GM18508 (cell line): Measurements from ENCODE around the gene NOS1AP.

ENCODE experiments used
- ATAC-seq: cut with Tn5 transposase; IDR thresholded peaks from one replicate; pipeline ENCODE4 v1.9.1; 2021; ENCODE audit warnings: moderate number of reproducible peaks; ENCODE audit not compliant: insufficient read depth, unreplicated experiment

NOS1AP gene

DNA sequence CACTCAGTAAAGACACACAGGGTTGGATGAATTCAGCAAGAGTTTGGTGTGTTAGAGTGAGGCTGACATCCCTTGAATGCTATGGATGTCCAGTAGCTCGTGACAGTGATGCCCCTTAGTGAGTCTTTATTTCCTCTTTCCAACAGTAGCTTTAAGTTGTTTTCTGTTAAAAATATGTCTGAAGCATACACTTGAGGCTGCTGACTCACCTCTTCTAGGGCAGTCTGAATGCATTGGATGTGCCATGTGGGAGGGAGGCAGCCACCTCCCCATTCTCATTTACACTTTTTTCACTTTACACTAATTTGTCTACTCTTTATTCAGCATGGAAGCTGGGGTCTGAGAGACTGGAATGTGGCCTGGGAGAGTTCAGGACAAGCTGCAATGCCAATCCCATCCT lies 17.6 kb downstream of the NOS1AP start:
- ATAC-seq = no peak

DNA sequence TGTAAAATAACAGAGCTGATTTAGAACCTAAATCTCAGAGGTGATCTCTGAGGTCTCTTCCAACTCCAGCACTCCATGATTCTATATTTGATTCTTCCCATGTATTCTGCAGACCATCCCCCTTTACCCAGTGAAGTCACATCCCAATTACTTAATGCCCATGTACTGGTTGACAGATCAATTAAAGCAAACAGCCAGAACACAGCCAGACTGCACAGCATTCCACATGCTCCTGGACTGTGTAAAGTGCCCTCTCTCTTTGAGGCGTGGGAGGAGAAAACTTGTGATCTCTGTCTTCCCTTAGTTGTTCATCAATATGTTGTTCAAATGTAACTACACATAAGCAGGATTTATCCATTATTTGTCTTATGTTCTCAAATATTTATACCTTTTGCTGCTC lies 18.1 kb downstream of the NOS1AP start:
- ATAC-seq = no peak

DNA sequence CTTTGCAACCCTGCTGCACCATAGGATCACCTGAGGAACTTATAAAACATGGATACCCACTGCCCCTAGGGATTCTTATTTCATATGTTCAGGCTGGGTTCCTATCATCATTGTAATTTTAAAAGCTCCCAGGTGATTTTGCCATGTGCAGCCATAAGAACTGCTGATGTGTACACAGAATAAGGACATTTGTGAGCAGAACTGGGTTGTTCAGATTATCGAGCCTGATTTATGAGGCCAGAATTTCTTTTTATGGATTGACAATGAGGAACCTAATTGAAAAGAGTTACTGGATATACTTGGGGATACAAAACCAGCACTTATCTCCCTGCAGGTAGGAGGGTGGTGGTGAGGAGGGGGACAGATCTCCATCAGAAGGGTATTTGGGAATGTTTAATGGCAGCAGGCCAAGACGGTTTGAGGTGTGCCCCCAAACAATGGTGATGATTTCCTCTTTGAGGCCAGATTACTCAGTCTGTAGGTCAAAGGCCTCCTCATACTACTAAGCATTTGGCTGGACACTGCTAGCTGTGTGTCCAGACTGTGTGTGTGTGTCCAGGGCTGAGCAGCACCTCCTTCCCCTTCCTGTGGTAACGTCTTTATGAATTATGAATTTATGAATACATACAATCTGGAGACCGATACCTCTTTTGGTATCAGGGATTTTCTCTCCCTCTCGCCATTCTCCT lies 18.9 kb downstream of the NOS1AP start:
- ATAC-seq = no peak

DNA sequence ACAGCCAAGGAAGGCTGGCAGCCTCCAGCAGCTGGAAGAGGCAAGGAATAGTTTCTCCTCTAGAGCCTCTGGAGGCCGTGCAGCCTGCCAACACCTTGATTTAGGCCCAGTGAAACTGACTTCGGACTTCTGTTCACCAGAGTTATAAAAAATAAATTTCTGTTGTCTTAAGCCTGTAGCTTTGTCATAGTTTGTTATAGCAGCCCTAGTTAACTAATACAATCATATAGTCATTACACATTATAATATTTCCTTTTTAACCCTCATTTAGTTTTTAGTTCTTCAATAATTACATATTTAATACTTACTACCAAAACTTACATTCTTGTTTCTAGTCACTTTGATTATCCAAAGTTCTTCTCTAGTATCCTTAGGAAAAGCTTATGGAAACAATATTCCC lies 20.3 kb downstream of the NOS1AP start:
- no peak for ATAC-seq

DNA sequence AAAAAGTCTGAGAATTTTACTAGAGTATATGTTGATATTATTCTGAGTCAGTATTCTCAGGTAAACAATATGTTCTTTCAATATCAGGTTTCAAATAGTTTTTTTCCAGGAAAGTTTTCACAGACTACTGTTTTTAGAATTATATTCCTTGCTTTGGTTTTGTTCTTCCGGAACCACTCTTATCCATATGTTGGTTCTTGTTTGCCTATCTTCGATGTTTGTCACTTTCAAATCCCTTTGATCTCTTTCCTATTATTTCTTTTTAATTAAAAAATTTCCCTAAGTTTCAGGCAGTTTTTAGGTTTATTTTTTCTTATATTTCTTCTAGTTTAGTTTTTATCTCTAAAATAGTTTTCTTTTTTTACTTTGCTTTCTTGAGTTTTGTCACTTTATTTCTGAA lies 20.9 kb downstream of the NOS1AP start:
- no peak for ATAC-seq

DNA sequence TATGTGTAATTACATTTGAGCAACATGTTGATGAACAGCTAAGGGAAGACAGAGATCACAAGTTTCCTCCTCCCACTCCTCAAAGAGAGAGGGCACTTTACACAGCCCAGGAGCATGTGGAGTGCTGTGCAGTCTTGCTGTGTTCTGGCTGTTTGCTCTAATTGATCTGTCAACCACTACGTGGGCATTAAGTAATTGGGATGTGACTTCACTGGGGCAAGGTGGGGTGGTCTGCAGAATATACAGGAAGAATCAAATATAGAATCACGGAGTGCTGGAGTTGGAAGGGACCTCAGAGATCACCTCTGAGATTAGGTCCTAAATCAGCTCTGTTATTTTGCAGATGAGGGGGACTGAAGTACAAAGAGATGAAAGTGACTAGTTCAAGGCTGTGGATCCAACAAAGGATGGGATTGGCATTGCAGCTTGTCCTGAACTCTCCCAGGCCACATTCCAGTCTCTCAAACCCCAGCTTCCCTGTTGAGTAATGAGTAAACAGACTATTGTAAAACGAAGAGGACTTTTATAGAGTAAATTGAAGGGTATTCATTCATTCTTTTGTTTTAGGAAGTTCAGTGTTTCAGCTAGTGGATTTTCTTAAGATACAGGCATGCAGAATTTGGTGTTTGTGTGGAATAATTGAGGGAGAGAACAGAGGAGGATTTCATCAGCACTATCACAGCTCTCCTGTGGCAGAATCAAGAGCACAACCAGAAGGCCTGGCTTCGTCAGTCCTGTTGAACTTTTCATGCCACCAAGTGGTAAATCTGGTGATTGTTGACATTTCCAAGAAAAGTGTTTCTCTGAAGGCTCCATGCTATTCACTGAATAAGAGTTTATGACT lies 22.4 kb downstream of the NOS1AP start:
- ATAC-seq = no peak

DNA sequence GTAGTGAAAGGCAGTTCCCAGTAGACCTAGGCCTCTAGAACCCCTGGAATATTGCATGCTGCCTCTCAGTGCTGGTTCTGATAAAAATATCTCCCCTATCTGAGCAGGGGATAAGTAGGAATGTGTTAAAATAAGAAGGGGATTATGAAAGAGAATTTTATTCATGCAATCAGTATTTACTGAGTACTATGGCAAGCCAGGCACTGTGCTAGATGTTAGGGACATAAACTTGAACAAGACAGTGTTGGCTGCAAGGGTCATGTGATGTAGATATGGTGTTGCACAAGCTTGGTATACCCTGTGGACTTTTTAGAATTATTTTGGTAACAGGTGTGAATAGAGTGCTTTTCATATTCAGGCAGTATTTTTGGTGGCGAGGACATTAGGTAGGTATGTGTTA lies 23.6 kb downstream of the NOS1AP start:
- ATAC-seq = no peak

DNA sequence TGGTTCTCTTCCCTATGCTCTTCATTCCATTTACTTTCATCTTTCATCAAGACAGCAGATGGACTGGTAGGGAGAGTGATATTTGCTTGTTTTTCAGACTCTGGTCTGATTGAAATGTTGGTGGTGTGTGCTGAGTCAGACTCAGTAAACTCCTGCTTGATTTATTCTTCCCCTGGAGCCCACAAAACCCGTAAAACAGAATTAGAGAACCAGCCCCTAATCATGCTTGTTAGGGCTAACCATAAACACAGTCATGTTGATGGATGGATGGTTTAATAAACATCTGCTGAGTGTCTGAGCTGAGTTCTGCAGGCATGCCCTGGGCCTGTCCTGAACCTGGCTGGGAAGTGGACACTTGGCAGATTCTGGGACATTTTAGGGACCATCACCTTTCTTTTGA lies 24.8 kb downstream of the NOS1AP start:
- ATAC-seq = no peak

DNA sequence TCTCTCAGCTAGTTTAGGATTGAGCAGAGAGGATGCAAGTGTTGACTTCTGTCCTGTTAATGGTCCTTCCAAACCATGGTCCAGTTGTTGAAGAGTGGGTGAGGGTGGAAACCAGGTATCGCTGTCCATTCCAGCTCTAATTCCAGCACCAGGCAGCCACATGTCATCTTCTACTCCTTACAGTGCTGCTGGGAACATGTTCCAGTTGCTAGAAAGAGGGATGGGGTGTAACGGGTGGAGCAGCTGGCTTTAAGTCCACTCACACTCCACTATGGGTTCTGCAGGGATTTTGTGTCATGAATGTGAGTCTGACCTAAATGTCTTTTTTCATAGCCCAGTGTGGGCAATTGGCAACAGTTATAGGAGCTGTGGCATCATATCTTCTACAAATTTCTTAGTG lies 25.2 kb downstream of the NOS1AP start:
- ATAC-seq = no peak

DNA sequence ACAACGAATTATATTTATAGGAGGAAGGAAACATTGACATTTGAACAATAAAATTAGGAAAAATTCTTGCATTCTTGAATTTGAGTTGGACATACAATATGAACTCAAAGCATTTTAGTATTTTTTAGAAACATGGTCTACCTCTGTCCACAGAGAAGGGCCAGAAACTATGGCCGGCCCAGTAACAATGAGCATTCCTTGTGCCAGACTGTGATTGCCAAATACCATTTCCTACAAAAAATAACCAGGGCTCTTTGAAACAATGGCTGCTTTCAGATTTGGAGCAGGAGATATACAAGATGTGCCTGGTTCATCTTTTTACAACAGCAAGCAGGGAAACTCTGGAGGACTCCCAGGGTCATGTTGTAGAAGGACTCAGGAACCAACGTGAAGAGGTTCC lies 38.4 kb downstream of the NOS1AP start:
- no peak for ATAC-seq

DNA sequence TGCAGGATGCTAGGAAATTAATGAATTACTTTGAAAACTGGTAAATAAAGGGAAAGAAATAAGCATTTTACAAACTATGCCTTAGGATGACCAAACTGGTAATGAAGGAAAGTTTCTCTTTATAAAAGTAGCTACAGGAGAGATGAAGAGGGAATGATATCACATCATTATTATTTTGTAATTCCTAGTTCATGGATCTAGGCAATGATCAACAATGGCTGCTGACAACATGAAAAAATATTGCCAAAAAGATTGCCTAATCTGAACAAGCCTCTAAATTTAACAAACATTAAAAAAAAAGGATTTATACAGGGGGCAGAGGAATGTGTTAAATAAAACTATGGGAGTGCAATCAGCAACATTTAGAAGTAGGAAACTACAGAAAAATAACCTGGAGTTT lies 38.9 kb downstream of the NOS1AP start:
- no peak for ATAC-seq

DNA sequence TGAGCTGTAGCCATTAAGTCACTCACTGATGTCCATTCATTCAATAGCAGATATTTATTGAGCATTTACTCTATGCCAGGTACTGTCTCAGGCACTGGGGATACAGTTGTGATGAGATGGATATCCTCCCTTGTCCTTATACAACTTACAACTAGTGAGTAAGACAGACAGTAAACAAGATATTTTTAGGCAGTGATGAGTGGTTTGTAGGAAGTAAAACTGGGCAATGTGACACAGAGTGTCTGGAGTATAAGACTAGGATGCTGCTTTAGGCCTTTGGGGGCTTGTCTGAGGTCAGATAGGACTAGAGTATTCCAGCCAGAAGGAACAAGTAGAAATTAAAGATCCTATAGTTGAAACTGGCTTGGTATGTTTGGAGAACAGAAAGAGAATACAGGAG lies 41.4 kb downstream of the NOS1AP start:
- no peak for ATAC-seq

DNA sequence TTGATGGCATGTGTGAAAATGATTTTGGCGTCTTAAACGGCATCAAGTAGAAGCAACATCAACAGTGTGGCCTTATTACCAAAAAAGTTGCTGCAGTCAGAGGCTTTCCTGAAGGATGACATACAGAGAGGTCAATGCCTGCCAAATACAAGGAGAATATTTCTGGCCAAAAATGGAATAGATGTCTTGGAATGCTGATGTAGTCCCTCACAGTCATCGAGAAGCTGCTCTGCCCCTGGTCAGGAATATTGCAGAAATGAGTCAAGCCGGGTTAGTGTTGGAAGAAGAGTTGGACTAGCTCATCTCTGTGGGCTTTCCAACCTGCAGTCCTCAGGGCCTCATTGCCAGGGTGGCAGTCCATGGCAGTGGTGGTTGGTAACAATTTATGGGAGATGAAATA lies 42.1 kb downstream of the NOS1AP start:
- no peak for ATAC-seq

DNA sequence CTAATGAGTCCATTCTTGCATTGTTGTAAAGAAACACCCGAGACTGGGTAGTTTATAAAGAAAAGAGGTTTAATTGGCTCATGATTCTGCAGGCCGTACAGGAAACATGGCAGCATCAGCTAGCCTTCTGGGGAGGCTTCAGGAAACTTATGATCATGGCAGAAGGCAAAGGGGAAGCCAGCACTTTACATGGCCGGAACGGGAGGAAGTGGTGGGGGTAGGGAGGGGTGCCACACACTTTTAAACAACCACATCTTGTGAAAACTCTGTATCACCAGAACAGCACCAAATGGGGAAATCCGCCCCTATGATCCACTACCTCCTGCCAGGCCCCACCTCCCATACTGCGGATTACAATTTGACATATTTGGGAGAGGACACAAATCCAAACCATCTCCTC lies 43.9 kb downstream of the NOS1AP start:
- ATAC-seq = no peak

DNA sequence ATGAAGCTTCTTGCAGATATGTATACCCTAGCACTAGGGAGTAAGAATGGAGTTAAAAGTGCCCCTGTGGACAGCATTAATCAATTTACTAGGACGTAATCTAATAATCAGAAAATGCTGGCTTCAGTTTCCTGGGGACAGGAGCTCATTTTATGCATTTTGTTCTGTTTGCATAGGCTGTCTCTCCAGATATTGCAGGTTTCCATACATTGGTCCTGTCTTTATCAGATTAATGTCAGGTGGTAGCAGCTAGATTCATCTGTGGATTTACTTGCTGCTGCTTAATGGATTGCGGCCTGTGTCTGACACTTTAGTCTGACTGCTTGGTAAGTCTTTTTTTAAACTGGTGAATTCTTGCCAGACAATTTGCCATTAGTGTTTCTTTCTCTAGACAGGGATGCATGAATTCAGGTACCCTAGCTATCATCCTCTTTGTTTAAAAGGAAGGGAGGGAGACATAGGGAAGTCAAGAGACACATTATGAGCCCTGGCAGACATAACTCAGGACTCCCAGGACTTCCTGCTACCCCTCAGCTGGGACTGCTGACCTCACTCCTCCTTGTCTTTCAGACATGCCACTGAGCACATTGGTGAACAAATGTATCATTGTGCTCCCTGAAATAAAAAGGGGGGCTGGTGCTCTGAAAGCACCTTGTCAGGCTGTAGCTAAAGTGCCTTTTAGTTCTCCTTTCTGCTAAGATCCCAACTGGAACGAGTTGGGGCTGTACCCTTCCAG lies 47.7 kb downstream of the NOS1AP start:
- ATAC-seq = no peak

DNA sequence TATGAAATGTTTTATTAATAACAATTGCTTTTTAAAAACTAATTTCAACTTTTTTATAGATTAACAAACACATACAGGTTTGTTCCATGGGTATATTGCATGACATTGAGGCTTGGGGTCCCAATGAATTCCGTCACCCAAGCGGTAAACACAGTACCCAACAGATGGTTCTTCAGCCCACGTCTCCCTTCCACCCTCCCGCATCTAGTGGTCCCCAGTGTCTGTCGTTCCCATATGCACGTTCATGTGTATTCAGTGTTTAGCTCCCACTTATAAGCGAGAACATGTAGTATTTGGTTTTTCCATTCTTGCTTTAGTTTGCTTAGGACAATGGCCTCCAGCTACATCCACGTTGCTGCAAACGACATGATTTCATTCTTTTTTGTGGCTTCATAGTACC lies 48.6 kb downstream of the NOS1AP start:
- ATAC-seq = no peak

DNA sequence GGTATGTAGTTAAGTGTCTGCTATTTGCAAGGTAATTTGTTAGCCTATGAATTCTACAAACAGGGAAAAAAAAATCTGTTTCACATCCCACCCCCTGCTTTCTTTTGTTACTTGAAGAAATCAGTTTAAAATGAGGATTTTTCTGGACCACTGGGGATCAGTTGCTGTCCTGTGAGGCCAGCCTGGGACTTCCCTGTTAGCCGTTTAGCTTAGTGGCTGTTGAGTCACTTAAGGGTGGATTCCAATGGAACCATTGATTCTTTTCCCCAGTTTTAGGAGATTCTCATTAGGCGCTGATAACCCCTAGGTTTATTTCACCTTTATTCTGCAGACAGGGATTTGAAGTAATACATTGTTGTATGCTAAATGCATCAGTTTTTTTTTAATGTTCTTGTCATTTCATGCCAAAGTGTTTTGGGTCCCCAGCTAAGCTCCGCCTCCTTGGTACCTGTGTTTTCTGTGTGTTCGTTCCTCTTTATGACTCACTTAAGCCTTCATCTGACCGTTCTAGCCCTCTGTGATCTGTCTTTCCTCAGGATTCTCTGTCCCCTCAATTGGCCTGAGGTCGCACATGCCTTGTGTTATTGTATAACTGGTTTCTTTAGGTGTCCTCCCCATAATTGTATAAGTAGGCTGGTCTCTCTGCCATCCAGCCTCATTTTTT lies 59.3 kb downstream of the NOS1AP start:
- no peak for ATAC-seq

DNA sequence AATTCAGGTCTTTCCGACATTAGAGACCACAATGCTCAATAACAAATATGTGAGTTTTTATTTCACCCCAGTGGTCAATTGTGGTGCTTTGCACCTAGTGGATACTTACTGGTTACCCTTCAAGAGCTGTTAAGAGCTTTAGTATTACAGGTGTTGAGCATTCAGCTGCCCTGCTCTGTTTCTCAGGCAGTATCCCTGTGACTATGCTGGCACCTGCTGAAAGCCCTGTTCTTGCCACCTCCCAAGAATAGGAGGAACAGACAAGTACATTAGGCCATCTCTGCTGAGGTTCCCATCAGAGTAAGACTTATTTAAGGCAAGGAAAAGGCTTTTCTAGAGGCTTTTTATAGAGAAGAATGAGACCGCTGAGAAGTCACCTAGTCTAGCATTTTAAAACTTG lies 60.8 kb downstream of the NOS1AP start:
- no peak for ATAC-seq

DNA sequence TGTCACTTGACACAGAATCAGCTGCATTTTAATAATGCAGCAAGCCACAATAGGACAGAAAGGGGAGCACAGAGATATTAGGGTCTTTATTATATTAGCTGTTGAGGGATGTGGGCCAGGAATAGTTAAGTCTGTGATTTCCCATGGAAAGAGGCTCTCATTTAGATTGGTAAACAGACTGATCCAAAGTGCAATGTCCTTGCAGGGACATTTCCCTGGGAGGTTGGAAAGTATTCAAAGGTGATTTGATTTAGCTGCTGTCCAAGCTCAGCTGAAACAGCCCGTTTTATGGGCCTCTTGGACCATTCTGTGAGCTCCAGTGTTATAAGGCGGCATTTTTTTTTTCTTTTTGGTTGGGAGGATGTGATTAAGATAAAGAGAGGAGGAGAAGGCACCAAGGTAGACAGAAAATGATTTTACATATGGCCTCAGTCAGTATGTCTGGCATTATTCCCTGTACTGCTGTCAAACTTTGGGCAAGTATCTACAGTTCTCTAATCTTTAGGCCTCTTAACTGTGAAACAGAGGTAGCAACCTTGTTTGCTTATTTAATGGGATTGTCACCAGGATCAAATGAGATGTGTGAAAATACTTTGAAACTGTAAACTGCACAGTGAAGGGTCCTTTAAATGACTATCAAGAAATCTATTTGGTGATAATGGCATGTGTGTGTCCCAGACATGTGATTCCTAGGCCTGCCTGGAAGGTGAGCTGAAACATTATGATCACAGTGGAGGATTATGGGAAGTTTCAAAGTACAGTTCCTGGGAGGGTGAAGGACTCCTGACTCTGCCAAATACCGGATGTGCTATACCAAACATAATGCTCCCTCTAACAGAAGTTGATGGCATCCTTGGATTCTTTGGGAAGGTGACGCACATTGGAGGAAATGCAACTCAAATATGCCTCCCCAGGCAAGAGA lies 62.2 kb downstream of the NOS1AP start:
- no peak for ATAC-seq

DNA sequence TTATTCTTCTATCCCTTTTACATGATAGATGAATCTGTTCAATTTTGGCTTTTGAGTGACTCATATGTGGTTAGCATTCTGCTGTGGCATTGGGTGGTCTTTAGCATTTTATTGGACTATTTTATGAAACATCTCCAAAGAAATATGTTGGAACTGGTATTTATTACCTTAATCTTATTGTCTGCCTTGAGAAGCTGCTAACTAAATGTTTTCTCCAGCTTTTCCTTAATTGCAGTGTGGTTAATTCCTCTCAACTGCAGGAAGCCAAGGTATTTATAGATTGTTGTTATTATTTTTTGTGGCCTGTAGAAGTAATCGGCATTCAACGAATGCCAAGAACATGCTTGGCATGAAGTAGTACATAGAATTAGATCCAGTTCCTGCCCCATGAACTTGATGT lies 64.1 kb downstream of the NOS1AP start:
- ATAC-seq = no peak
